Measurements from ENCODE around the gene SLC34A1.

GRCh38 chr5:177425196-177425800 is 41.1 kb downstream of the SLC34A1 start:
- TF ChIP-seq TAF1 (conservative IDR thresholded peaks at IDR 0.05) (no peak), SP1 (IDR thresholded peaks at IDR 0.05) (no peak), YY1 (IDR thresholded peaks at IDR 0.05) (no peak), FOXA1 (IDR thresholded peaks at IDR 0.05) (no peak), JUND (IDR thresholded peaks at IDR 0.05) (no peak), REST (IDR thresholded peaks at IDR 0.05) (no peak), RAD21 (IDR thresholded peaks at IDR 0.05) (no peak), GABPA (IDR thresholded peaks at IDR 0.05 in 1 of 2, conservative IDR thresholded peaks at IDR 0.05 in 1 of 2) (no peak), HNF4A (conservative IDR thresholded peaks at IDR 0.05) (no peak)
- TF ChIP-seq, protein P1, sequence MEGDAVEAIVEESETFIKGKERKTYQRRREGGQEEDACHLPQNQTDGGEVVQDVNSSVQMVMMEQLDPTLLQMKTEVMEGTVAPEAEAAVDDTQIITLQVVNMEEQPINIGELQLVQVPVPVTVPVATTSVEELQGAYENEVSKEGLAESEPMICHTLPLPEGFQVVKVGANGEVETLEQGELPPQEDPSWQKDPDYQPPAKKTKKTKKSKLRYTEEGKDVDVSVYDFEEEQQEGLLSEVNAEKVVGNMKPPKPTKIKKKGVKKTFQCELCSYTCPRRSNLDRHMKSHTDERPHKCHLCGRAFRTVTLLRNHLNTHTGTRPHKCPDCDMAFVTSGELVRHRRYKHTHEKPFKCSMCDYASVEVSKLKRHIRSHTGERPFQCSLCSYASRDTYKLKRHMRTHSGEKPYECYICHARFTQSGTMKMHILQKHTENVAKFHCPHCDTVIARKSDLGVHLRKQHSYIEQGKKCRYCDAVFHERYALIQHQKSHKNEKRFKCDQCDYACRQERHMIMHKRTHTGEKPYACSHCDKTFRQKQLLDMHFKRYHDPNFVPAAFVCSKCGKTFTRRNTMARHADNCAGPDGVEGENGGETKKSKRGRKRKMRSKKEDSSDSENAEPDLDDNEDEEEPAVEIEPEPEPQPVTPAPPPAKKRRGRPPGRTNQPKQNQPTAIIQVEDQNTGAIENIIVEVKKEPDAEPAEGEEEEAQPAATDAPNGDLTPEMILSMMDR (IDR thresholded peaks at IDR 0.05; ENCODE audit: low read depth, low read length, missing input control) = no peak
- TF ChIP-seq, protein P2, sequence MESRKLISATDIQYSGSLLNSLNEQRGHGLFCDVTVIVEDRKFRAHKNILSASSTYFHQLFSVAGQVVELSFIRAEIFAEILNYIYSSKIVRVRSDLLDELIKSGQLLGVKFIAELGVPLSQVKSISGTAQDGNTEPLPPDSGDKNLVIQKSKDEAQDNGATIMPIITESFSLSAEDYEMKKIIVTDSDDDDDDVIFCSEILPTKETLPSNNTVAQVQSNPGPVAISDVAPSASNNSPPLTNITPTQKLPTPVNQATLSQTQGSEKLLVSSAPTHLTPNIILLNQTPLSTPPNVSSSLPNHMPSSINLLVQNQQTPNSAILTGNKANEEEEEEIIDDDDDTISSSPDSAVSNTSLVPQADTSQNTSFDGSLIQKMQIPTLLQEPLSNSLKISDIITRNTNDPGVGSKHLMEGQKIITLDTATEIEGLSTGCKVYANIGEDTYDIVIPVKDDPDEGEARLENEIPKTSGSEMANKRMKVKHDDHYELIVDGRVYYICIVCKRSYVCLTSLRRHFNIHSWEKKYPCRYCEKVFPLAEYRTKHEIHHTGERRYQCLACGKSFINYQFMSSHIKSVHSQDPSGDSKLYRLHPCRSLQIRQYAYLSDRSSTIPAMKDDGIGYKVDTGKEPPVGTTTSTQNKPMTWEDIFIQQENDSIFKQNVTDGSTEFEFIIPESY (IDR thresholded peaks at IDR 0.05) = no peak
- TF ChIP-seq, protein P3, sequence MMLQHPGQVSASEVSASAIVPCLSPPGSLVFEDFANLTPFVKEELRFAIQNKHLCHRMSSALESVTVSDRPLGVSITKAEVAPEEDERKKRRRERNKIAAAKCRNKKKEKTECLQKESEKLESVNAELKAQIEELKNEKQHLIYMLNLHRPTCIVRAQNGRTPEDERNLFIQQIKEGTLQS (IDR thresholded peaks at IDR 0.05) = no peak
- TF ChIP-seq, protein P4, sequence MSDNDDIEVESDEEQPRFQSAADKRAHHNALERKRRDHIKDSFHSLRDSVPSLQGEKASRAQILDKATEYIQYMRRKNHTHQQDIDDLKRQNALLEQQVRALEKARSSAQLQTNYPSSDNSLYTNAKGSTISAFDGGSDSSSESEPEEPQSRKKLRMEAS (IDR thresholded peaks at IDR 0.05) = no peak
